HG03175 (cell line): Measurements from ENCODE around the gene EPN1.

ENCODE experiments used
- ATAC-seq: cut with Tn5 transposase; IDR thresholded peaks from one replicate; pipeline ENCODE4 v1.9.1; 2021; ENCODE audit warnings: mild to moderate bottlenecking, moderate library complexity; ENCODE audit not compliant: unreplicated experiment

EPN1 gene

DNA sequence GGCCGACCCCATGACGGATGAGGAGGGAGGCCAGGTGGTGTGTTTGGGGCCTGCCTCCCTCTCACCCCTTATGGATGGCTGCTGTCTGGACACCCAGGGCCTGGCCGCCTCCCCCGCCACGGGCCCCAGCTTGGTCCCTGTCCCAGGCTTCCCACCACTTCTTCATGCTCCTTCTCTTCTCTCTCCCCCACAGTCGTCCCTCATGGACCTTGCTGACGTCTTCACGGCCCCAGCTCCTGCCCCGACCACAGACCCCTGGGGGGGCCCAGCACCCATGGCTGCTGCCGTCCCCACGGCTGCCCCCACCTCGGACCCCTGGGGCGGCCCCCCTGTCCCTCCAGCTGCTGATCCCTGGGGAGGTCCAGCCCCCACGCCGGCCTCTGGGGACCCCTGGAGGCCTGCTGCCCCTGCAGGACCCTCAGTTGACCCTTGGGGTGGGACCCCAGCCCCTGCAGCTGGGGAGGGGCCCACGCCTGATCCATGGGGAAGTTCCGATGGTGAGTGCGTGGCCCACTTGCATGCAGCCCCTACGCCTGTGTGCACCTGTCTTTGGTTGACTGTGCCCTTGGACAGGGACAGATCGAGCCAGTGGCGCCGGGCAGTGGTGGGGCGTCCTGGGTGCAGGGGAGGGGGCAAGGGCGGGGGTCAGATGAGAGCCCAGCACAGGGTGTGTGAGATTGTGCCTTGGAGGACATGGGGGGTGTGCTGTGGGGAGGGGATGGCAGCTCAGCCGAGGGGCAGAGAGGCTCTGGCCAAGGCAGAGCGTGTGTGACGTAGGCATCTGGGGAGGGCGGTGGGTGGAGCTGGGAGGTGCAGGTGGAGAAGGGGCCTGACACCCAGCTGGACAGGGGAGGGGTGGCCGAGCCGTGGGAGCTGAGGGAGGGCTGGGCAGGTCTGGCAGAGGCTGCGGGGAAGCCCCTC lies 16.8 kb downstream of the EPN1 start:
- no peak for ATAC-seq

GRCh38 chr19:55692681-55693081 lies 17.7 kb downstream of the EPN1 start:
- no peak for ATAC-seq

DNA sequence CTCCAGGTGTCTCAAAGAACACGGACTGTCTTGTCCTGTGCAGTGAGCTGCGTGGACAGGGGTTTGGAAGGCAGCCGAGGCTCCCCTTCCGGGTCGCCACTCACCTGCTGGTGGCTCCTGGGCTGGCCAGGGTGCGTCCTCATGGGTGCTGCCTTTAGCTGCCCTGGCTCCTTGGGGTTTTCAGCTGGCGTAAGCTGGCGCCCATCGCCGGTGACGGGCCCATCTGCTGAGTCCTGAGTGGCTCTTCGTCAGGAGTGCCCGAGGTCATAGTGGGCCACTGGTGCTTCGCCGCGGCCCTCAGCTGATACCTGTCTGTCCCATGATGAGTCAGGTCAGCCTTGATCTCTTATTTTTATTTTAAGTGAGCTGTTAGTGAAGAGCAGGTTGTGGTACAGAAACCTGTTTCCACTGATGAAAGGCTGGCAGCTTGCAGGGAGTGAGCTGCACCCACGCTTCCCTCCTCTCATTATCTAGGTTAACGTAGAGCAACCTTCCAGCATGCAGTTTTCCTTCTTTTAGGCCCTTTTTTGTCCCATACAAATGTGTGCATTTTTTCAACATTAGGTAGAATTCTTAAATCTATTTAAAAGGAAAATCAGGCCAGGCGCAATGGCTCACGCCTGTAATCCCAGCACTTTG lies 18.4 kb downstream of the EPN1 start:
- ATAC-seq, result no peak

DNA sequence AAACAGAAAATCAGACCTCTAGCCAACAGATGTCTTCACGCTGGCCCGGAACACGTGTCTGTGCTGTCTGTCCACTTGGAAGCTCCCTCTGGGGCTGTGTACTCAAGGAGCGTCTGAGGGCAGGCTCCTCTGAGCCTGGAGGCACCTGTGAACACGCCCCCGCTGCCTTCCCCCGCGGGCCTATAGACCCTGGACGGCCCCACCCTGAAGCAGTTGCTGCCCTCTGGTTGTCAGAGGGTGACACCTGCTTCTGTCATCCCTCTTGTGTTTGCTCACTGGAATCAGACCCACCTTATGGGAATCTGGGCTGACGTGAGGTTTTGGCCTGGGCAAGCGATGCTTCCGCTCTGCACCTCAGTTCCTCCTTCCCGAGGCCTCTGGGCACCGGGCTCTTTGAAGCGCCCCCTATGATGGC lies 19.2 kb downstream of the EPN1 start:
- no peak for ATAC-seq

DNA sequence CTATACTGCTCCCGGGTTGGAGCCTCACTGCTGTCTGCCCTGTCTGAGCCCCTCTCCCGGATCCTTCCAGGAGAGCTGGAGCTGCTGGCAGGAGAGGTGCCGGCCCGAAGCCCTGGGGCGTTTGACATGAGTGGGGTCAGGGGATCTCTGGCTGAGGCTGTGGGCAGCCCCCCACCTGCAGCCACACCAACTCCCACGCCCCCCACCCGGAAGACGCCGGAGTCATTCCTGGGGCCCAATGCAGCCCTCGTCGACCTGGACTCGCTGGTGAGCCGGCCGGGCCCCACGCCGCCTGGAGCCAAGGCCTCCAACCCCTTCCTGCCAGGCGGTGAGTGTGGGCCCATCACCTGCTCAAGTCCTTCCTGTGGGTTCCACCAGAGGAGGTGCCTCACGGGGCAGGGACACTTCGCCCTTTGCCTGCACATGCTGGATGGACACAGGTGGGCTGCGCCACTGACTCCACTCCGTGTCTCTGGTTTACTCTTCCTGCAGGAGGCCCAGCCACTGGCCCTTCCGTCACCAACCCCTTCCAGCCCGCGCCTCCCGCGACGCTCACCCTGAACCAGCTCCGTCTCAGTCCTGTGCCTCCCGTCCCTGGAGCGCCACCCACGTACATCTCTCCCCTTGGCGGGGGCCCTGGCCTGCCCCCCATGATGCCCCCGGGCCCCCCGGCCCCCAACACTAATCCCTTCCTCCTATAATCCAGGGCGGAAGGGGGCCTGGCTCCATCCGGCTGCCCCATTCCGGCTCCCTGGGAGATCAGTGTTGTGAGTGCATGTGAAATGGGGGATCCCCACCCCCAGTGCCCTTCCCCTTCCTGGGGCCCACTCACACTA lies 19.8 kb downstream of the EPN1 start:
- no peak for ATAC-seq

DNA sequence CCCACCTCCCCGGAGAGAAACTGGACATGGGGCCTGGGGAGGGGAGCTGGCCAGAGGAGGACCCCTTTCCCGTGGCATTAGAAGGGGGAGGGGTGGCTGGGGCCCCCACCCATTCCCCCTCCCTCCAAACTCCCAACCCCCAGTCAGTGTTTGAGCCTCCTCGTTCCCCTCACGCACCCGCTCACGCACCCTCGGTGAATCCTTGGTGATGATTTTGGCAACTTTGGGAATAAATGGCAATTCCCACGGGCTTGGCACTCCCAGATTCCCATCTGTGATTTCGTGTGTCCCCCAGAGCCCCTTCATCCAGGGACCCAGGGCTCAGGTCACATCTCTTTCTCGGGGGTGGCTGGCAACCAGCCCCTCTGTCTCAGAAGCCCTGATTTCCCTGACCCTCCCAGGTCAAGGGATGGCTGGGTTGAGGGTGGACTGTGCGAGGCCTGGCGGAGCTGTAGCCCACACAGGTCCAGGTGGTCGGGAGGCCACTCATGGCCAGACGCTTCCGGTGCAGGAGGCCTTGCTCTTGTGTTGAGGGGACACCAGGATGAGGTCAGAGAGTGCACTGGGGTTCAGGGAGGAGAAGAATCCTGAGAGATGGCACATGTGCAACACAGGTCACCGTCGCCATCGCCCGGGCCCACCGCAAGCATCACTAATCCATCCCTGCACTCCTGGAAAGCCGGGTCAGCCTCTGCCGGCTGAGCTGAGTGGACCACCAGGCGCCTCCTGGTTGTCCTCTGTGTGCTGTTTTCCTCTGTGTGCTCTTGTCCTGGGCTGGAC lies 20.7 kb downstream of the EPN1 start:
- no peak for ATAC-seq

- ATAC-seq, result no peak
These were observed 21.5 kb downstream of the EPN1 start for GRCh38 chr19:55696301-55697068.

GRCh38 chr19:55697069-55697440 lies 22.0 kb downstream of the EPN1 start:
- ATAC-seq, result no peak

DNA sequence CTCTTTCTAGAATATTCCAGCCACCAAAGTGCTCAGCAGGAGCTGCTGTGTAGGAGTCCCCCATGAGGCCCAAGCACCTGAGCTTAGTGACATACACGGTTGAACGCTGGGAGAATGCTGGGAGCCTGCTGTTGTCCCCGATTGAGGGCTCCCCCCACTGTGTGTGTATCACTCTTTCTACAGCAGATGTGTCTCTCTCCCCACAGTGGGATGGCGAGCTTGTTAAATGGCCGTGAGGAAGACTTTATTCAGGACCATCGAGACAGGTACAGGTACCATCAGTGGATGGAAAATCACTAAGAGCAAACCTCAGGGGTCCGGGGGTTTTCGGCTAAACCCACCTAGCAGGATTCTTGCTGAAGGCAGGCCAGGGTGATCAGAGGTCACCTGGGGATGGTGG lies 22.7 kb downstream of the EPN1 start:
- no peak for ATAC-seq

- no peak for ATAC-seq
These were observed 23.2 kb downstream of the EPN1 start for GRCh38 chr19:55698256-55698655.

- no peak for ATAC-seq
These were observed 24.2 kb downstream of the EPN1 start for GRCh38 chr19:55699221-55699620.

- no peak for ATAC-seq
These were observed 25.8 kb downstream of the EPN1 start for GRCh38 chr19:55700813-55701212.

DNA sequence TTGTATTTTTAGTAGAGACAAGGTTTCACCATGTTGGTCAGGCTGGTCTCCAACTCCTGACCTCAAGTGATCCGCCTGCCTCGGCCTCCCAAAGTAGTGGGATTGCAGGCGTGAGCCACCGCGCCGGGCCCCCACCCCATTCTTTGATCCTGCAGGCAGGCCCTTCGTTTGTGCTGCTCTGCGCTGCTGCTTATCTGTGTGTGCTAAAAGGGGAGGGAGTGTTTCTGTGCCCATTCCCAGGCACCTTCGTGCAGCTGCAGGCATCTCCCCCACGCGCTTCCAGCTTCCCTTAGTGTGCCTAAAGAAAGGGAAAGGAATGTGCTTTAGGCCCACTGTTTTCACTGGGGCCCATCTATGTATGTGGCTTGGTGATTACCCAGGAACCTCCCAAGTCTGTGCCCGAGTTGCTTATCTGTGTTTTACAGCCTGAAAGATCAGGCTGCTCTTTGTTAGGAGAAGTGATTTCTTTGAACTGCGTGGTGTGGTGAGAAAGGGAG lies 27.2 kb downstream of the EPN1 start:
- no peak for ATAC-seq

- ATAC-seq, result no peak
These were observed 28.8 kb downstream of the EPN1 start for GRCh38 chr19:55703790-55704215.

DNA sequence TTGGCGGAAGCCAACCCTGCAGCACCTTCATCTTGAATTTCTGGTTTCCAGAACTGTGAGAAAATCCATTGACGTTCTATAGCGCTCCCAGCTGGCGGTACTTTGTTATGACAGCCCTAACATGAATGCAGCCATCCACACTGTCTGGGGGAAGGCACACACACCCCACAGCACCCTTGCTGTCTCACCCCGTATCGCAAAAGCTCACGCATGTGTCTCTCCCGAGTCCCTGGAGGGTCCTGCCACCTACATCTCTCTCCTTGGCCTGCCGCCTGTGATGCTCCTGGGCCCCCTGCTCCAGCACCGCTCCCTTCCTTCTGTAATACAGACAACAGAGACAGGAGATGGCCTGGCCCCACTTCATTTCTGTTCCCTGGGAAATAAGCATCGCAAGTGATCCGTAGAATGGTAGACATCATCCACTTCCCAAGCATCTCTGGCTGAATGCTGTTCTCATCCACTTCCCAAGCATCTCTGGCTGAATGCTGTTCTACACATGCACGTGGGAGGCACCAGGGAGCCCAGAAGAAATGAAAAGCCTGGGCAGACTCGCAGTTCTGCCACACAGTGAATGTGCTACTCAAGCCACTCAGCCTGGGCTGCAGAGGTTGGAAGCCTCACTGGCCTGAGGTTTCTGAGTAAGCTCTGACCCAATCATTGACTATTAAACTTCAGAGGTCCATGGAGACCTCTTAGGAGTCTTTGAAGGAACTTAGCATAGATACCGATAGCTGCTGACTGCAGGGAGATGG lies 29.6 kb downstream of the EPN1 start:
- no peak for ATAC-seq

GRCh38 chr19:55705972-55706371 lies 30.9 kb downstream of the EPN1 start:
- ATAC-seq, result no peak

DNA sequence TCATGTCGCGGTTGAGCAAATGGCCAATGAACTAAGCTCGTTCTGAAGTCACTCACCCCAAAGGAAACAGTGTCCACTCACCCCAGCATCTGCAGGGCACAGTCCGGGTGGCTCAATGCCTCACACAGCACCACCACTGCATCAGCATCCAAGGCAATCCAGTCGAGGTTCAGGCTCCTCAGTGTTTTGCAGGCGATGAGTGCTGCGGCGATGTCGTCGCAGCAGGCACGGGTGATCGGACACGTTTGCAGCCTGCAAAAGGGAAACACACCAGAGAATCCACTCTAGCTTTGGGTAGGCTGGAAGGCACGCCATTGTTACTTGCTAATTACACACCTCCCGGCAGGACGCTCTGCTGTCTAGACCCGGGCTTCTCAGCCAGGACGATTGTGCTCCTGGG lies 36.7 kb downstream of the EPN1 start:
- no peak for ATAC-seq

DNA sequence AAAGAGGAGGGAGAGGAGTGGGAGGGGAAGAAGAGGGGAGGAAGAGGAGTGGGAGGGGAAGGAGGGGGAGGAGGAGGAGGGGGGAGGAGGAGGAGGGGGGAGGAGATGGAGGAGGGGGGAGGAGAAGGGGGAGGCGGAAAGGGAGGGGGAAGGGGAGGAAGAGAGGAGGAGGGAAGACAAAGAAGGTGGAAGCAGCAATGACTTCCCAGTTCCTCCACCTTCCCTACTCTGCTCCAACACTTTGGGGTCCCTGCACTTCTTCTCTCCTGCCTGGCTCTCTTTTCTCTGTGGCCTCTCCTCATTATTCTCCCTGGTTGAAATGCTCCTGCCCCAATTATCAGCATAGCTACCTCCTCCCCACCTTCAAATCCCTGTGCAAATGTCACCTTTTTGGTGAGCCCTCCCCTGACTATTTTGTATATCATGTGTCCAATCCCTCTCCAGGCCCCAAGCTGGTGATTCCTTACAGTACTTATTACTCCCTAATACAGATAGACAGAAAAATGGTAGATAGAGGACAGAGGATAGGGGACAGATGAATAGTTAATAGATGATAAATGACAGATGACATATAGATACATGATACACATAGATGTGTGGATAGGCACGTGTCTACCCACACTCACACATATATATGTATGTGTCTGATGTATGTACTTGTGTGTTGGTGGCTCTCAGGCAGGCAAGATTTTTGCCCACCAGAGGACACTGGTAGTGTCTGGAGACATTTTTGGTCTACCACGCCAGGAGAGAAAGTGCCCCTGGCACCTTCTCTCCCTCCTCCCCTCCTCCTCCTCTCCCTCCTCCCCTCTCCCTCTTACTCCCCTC lies 38.0 kb downstream of the EPN1 start:
- ATAC-seq, result no peak
